GM12873 (cell line): ENCODE results near the gene NRF1.

Experiments used
- CTCF ChIP-seq: IDR thresholded peaks from 2 replicates; pipeline ENCODE4 v1.5.1; 2012; ENCODE audit warnings: low read depth, mild to moderate bottlenecking, moderate library complexity, low read length, control low read depth; ENCODE audit not compliant: insufficient read depth; ENCODE audit errors: missing control alignments

NRF1 gene

GRCh38 chr7:129724796-129725195 lies 113.3 kb downstream of the NRF1 start:
- no peak for TF ChIP-seq CTCF

GRCh38 chr7:129728875-129729467 lies 117.5 kb downstream of the NRF1 start:
- no peak for TF ChIP-seq CTCF

- TF ChIP-seq CTCF: no peak
Observed at GRCh38 chr7:129729511-129729910, 118.0 kb downstream of the NRF1 start.

- no peak for TF ChIP-seq CTCF
Observed at GRCh38 chr7:129730159-129730558, 118.6 kb downstream of the NRF1 start.

- TF ChIP-seq CTCF: no peak
Observed at GRCh38 chr7:129734400-129734799, 122.9 kb downstream of the NRF1 start.

- no peak for TF ChIP-seq CTCF
Observed at GRCh38 chr7:129739427-129739826, 127.9 kb downstream of the NRF1 start.

- no peak for TF ChIP-seq CTCF
Observed at GRCh38 chr7:129740574-129741410, 129.3 kb downstream of the NRF1 start.
